Liver (tissue), 9 donors: ENCODE data around the gene RAD51B. TPM values are rescaled to one million over a fixed set of nuclear protein-coding genes. Genes with fewer than 3 reads are reported as not detected.

Source experiments
- DNase-seq: peaks from one replicate; pipeline ENCODE4 v3.0.0-alpha.2; 2017; ENCODE audit warnings: low spot score
- H3K27ac ChIP-seq, 2 donors: one replicate each; pipeline ENCODE4 v1.7.0; 2013; ENCODE audit warnings: inconsistent platforms in 2 of 2, low read length in 2 of 2, control low read depth in 1 of 2, low read depth in 1 of 2, mild to moderate bottlenecking in 1 of 2
- H3K27me3 ChIP-seq, 4 donors: one replicate each; pipeline versions ENCODE4 v1.6.1 to v1.7.0; 2013; ENCODE audit warnings: low read length in 3 of 4, inconsistent platforms in 1 of 4, mild to moderate bottlenecking in 1 of 4, moderate library complexity in 1 of 4; ENCODE audit not compliant: control insufficient read depth in 4 of 4, insufficient read depth in 4 of 4
- H3K36me3 ChIP-seq, 4 donors: one replicate each; pipeline versions ENCODE4 v1.6.1 to v1.7.0; 2013; ENCODE audit warnings: low read length in 3 of 4, mild to moderate bottlenecking in 3 of 4, low read depth in 1 of 4, moderate library complexity in 1 of 4; ENCODE audit not compliant: control insufficient read depth in 4 of 4, insufficient read depth in 3 of 4
- H3K4me1 ChIP-seq, 4 donors: one replicate each; pipeline versions ENCODE4 v1.6.1 to v1.7.0; 2013; ENCODE audit warnings: low read length in 3 of 4, mild to moderate bottlenecking in 3 of 4, moderate library complexity in 1 of 4; ENCODE audit not compliant: control insufficient read depth in 4 of 4, insufficient read depth in 4 of 4
- H3K4me3 ChIP-seq, 3 donors: one replicate each; pipeline versions ENCODE4 v1.6.1 to v1.7.0; 2013; ENCODE audit warnings: low read length in 3 of 3, control low read depth in 1 of 3, low read depth in 1 of 3, mild to moderate bottlenecking in 1 of 3
- H3K9ac ChIP-seq, 2 donors: one replicate each; pipeline ENCODE4 v1.7.0; 2013; ENCODE audit warnings: low read length in 2 of 2, mild to moderate bottlenecking in 2 of 2, moderate library complexity in 2 of 2, control low read depth in 1 of 2, low read depth in 1 of 2
- H3K9me3 ChIP-seq, 4 donors: one replicate each; pipeline versions ENCODE4 v1.6.1 to v1.7.0; 2013; ENCODE audit warnings: low read length in 3 of 4; ENCODE audit not compliant: control insufficient read depth in 4 of 4
- ATF3 ChIP-seq: IDR thresholded peaks from 2 replicates; pipeline ENCODE4 v1.6.1; 2016; ENCODE audit warnings: antibody characterized with exemption
- CTCF ChIP-seq: fragments of 150-350 bp; IDR thresholded peaks from 2 replicates; pipeline ENCODE4 v1.5.1; 2017; ENCODE audit warnings: improper control_type of control experiment, low read depth, low read length; ENCODE audit not compliant: missing input control
- FOXA1 ChIP-seq: IDR thresholded peaks from 2 replicates; pipeline ENCODE4 v1.6.1; 2016; ENCODE audit warnings: antibody characterized with exemption
- FOXA2 ChIP-seq: IDR thresholded peaks from 2 replicates; pipeline ENCODE4 v1.6.1; 2016; ENCODE audit warnings: antibody characterized with exemption
- GABPA ChIP-seq, 2 donors: IDR thresholded peaks in 1 of 2; conservative IDR thresholded peaks in 1 of 2; 2 replicates each; pipeline ENCODE4 v1.6.1; 2016; ENCODE audit warnings: antibody characterized with exemption in 2 of 2, mild to moderate bottlenecking in 1 of 2, moderate library complexity in 1 of 2
- HNF4A ChIP-seq, 2 donors: conservative IDR thresholded peaks; 2 replicates each; pipeline ENCODE4 v1.6.1; 2016; ENCODE audit warnings: antibody characterized with exemption in 2 of 2, mild to moderate bottlenecking in 2 of 2
- HNF4G ChIP-seq: IDR thresholded peaks from 2 replicates; pipeline ENCODE4 v1.6.1; 2016; ENCODE audit warnings: antibody characterized with exemption
- JUND ChIP-seq, 2 donors: IDR thresholded peaks; 2 replicates each; pipeline ENCODE4 v1.6.1; 2016; ENCODE audit warnings: antibody characterized with exemption in 2 of 2
- NR2F2 ChIP-seq: IDR thresholded peaks from 2 replicates; pipeline ENCODE4 v1.6.1; 2016; ENCODE audit warnings: antibody characterized with exemption
- RAD21 ChIP-seq, 2 donors: IDR thresholded peaks; 2 replicates each; pipeline ENCODE4 v1.6.1; 2016; ENCODE audit warnings: antibody characterized with exemption in 2 of 2, mild to moderate bottlenecking in 2 of 2
- SP1 ChIP-seq: IDR thresholded peaks from 2 replicates; pipeline ENCODE4 v1.6.1; 2018; ENCODE audit warnings: antibody characterized with exemption, mild to moderate bottlenecking
- TAF1 ChIP-seq: conservative IDR thresholded peaks from 2 replicates; pipeline ENCODE4 v1.6.1; 2016; ENCODE audit warnings: antibody characterized with exemption, mild to moderate bottlenecking
- whole genome bisulfite sequencing: extraction: QIAGEN DNeasy Blood & Tissue Kit; methylation state at CpG from one replicate; pipeline ENCODE4 v1.1.7; 2013; 5-methylcytosine and 5-hydroxymethylcytosine counted together
- polyA plus RNA-seq, 2 donors: library from polyadenylated mRNA; stranded (reverse) in 1 of 2; unstranded in 1 of 2; fragments of 200-250 nt in 1 of 2; fragments of >200 nt in 1 of 2; fragmentation: Nextera tagmentation in 1 of 2; extraction: Ambion mirVana in 1 of 2; gene quantifications; one replicate each; pipeline versions ENCODE4 v1.2.1 to v1.2.3, GENCODE V29; 2013 to 2015
- total RNA-seq, 2 donors: library from RNA; depleted of rRNA; stranded (reverse); fragments of >200 nt; gene quantifications; one replicate each; pipeline ENCODE4 v1.2.3, GENCODE V29; 2014
- TF ChIP-seq, protein P1 (sequence below): IDR thresholded peaks from 2 replicates; pipeline ENCODE4 v1.6.1; 2016; ENCODE audit warnings: antibody characterized with exemption
- TF ChIP-seq, protein P2 (sequence below): IDR thresholded peaks from 2 replicates; pipeline ENCODE4 v1.6.1; 2016; ENCODE audit warnings: antibody characterized with exemption, mild to moderate bottlenecking
- donor health status: healthy.
- donor health status: healthy.
- donor health status: healthy.
- donor health status: healthy.
- donor health status: healthy.

RAD51B gene
- total and polyA plus RNA-seq, 4 donors, result 0.81 to 12.9 (median 2.4) TPM

DNA sequence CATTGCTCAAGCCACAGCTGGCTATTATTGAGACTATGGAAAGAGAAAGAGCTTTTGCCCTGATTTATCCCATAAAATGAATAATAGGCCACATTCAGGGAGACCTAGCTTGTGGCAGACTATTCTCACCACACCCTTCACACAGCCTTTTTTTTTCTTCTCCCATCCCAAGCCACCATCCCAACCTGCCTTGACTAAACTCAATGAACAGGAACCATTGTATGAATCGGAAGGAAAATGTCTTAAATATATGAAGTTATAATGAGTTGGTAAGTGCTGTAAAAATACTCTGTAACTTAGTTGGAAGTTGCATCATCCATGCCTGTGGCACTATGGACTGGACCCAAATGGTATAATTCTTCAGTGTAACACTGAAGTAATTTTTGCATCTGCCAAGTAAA, 338.4 kb downstream of the RAD51B start:
- no peaks in the 10 kb centered on the region for H3K27me3 ChIP-seq
- no peaks in the 10 kb centered on the region for H3K36me3 ChIP-seq
- WGBS, result 97% methylated on average over 1 of the region's 1 CpG
- H3K4me3 ChIP-seq, result no peak overlapping the region
- TF ChIP-seq TAF1 (no peak), HNF4G (peak; percentile 41), SP1 (peak; percentile 11), ATF3 (peak; percentile 67), CTCF (no peak), HNF4A (conservative IDR thresholded peaks at IDR 0.05) (peak; percentile 78 to 79), RAD21 (IDR thresholded peaks at IDR 0.05) (no peak)
- DNase-seq, result no peak
- no peak overlapping the region for H3K9ac ChIP-seq
- H3K27ac ChIP-seq, result peak overlapping the region in 1 of 2 donors; percentile 31
- H3K9me3 ChIP-seq, result no peaks in the 10 kb centered on the region
- peaks cover 5 to 20% (median 14%) of the 10 kb centered on the region in 4 donors for H3K4me1 ChIP-seq

DNA sequence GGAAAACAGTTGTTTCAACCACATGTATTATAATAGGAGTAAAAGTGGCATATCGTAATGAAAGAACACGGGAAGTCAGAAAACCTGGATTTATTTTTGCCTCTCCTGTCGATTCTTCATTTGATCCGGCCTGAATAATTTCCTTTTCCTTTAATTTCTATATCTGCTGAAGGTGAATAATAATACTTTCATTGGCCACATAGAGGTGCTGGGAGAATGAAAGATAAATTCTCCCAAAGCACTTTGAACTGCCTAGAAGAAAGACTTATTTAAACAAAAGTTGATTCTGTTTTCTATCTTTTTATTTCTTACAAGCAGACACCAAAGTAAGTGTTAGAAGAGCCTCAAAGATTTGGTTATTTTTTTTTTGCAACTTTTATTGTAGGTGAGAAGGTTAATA, 339.1 kb downstream of the RAD51B start:
- no peak overlapping the region for H3K4me3 ChIP-seq
- no peaks in the 10 kb centered on the region for H3K9me3 ChIP-seq
- TF ChIP-seq CTCF (peak; percentile 33), HNF4A (conservative IDR thresholded peaks at IDR 0.05) (no peak), RAD21 (IDR thresholded peaks at IDR 0.05) (peak; percentile 70 to 75)
- H3K36me3 ChIP-seq, result no peaks in the 10 kb centered on the region
- peak overlapping the region in 1 of 2 donors; percentile 31 for H3K27ac ChIP-seq
- H3K27me3 ChIP-seq, result no peaks in the 10 kb centered on the region
- peaks cover 6 to 26% (median 17%) of the 10 kb centered on the region in 4 donors for H3K4me1 ChIP-seq
- 80% methylated on average over 4 of the region's 4 CpGs for WGBS
- no peak overlapping the region for H3K9ac ChIP-seq
- DNase-seq, result no peak

DNA sequence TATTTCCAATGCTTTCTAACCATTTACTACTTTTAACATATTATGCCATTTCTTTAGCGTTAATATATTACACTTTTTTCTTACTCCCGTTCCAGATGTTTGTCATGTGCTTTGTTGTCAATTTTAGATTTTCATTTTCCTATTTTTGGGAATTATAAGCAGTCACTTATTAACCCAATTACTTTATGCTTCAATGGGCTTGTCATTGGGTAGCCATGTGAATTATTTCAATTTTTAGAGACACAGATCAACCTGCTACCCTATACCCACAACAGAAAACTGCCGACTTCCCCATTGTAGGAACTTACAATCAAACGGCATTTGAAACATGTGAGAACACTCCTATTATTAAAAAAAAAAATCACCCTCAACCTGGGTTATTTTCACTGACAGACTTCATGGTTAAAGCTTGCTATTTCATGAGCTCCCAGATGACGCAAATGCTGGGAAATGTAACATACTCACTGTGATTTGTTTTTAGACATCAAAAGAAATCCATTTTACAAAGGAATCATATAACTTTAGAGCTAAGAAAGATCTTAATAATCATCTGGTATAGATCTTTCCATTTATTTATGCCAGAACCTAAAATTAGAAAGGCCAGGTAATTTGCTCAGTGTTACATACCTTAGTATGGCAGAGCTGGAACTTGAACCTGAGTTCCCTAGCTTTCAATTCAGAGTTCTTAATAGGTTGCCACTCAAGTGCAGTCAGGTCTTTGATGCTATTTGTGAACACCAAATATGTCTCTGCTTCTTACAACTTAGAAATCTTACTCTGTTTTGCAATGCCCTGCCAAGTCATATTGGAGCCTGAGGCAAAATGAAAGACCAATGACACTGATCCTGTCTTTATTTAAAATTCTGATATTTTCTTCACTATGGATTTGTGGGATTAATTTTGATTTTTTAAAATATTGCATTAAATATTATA, 340.4 kb downstream of the RAD51B start:
- Histone ChIP-seq H3K9me3 (no peaks in the 10 kb centered on the region), H3K27me3 (no peaks in the 10 kb centered on the region), H3K27ac (no peak overlapping the region), H3K36me3 (no peaks in the 10 kb centered on the region), H3K9ac (no peak overlapping the region), H3K4me3 (no peak overlapping the region), H3K4me1 (peaks cover 7 to 33% (median 25%) of the 10 kb centered on the region in 4 donors)
- 97% methylated on average over 5 of the region's 5 CpGs for WGBS
- no peak for DNase-seq
- no peak for TF ChIP-seq HNF4G
- TF ChIP-seq SP1, result no peak
- TF ChIP-seq, protein P1, sequence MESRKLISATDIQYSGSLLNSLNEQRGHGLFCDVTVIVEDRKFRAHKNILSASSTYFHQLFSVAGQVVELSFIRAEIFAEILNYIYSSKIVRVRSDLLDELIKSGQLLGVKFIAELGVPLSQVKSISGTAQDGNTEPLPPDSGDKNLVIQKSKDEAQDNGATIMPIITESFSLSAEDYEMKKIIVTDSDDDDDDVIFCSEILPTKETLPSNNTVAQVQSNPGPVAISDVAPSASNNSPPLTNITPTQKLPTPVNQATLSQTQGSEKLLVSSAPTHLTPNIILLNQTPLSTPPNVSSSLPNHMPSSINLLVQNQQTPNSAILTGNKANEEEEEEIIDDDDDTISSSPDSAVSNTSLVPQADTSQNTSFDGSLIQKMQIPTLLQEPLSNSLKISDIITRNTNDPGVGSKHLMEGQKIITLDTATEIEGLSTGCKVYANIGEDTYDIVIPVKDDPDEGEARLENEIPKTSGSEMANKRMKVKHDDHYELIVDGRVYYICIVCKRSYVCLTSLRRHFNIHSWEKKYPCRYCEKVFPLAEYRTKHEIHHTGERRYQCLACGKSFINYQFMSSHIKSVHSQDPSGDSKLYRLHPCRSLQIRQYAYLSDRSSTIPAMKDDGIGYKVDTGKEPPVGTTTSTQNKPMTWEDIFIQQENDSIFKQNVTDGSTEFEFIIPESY, result no peak
- no peak for TF ChIP-seq FOXA2
- TF ChIP-seq NR2F2, result no peak
- TF ChIP-seq, protein P2, sequence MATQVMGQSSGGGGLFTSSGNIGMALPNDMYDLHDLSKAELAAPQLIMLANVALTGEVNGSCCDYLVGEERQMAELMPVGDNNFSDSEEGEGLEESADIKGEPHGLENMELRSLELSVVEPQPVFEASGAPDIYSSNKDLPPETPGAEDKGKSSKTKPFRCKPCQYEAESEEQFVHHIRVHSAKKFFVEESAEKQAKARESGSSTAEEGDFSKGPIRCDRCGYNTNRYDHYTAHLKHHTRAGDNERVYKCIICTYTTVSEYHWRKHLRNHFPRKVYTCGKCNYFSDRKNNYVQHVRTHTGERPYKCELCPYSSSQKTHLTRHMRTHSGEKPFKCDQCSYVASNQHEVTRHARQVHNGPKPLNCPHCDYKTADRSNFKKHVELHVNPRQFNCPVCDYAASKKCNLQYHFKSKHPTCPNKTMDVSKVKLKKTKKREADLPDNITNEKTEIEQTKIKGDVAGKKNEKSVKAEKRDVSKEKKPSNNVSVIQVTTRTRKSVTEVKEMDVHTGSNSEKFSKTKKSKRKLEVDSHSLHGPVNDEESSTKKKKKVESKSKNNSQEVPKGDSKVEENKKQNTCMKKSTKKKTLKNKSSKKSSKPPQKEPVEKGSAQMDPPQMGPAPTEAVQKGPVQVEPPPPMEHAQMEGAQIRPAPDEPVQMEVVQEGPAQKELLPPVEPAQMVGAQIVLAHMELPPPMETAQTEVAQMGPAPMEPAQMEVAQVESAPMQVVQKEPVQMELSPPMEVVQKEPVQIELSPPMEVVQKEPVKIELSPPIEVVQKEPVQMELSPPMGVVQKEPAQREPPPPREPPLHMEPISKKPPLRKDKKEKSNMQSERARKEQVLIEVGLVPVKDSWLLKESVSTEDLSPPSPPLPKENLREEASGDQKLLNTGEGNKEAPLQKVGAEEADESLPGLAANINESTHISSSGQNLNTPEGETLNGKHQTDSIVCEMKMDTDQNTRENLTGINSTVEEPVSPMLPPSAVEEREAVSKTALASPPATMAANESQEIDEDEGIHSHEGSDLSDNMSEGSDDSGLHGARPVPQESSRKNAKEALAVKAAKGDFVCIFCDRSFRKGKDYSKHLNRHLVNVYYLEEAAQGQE, result no peak
- TF ChIP-seq TAF1, result no peak
- no peak for TF ChIP-seq FOXA1
- TF ChIP-seq RAD21 (IDR thresholded peaks at IDR 0.05), result no peak
- no peak for TF ChIP-seq JUND (IDR thresholded peaks at IDR 0.05)
- no peak for TF ChIP-seq GABPA (IDR thresholded peaks at IDR 0.05 in 1 of 2, conservative IDR thresholded peaks at IDR 0.05 in 1 of 2)
- no peak for TF ChIP-seq ATF3
- TF ChIP-seq HNF4A (conservative IDR thresholded peaks at IDR 0.05), result no peak
